ENCODE measurements around the gene STX8.

Gene STX8

DNA sequence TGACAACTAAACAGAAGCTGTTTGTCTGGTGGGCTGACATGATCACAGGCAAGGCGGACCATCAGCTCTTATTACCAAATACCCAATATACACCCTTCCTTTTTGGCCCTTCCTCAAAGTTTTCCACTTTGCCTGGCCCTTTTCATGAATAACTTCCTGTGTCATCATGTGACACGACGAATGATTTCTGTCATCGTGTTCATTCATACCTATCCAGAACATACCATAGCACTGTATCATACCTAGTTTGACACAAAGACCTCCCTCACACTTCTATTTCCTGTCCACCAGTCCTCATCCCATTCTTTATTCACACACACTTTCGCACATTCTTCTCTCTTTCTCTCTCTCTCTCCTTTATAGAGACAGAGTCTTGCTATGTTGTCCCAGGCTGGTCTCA, 131.8 kb downstream of the STX8 start:
- no peak for DNase-seq (ENCODE audit: low read depth in 2 of 2)

DNA sequence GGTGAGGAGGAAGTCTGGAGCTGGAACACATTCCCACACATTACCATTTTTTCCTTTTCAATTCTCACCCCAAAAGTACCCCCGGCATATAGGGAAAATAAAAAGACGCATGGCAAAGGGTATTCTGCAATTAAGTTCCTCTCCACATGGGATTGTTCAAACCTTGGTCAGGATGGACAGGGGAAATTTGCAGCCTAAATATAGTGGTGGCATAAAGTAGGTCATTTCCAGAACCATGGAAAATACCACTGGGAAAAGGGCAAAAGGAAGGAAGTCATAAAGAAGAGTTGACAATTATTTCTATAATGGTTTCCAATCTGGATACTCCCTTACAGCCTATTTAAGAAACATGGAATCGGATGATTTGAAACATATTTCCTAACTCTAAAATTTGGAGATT, 135.8 kb downstream of the STX8 start:
- no peak for DNase-seq (ENCODE audit: low read depth in 2 of 2)

DNA sequence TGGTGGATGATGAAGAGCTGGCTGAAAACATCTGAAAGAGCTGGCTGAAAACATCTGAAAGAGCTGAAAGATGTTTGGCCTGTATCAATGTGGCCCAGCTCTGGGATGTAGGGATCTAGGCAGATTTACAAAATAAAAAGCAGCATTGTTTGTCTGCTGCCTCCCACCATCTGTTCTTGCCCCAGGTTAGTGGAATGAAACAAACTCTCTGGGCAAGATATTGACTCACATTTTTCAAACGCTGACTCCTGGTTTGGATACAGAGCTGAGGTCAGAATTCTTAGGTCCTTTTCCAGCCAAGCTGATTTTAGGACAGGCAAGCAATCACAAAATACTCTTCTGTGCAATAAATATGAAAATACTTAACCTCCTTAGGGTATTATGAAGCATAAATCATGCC, 139.0 kb downstream of the STX8 start:
- no peak for DNase-seq (ENCODE audit: low read depth in 2 of 2)

DNA sequence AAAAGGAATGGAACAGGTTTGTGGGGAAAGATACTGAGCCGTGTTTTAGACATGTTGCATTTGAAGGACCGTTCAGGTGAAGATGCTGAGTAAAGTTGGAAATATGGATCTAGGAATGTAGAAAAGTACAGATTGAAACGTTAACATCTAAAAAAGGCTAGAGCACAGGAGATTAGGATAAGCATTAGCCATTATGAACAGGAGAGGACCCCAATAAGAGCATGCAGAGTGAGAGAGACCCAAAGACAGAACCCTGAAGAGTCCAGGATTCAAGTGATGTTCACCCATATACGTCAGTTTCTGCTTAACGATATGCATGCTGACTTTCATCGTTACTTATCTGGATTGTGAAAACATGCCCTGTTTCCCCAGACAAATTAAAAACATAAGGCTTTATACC, 140.5 kb downstream of the STX8 start:
- DNase-seq (ENCODE audit: low read depth in 2 of 2) = no peak

DNA sequence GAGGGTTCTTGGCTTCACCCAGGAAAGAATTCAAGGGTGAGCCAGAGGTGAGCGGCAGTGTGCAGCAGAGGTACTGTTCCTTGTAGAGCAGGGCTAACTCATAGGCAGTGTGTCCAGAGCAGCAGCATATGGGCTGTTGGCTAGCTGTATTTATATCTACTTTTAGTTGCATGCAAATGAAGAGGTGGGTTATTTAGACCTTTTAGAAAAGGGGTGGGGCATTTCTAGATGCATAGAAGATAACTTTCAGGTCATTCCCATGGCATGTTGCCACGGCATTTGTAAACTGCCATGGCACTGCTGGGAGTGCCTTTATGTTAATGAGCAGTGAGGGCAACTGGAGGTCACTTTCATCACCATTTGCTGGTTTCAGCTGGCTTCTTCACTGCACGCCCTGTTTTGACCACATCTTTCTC, 141.0 kb downstream of the STX8 start:
- no peak for DNase-seq (ENCODE audit: low read depth in 2 of 2)

DNA sequence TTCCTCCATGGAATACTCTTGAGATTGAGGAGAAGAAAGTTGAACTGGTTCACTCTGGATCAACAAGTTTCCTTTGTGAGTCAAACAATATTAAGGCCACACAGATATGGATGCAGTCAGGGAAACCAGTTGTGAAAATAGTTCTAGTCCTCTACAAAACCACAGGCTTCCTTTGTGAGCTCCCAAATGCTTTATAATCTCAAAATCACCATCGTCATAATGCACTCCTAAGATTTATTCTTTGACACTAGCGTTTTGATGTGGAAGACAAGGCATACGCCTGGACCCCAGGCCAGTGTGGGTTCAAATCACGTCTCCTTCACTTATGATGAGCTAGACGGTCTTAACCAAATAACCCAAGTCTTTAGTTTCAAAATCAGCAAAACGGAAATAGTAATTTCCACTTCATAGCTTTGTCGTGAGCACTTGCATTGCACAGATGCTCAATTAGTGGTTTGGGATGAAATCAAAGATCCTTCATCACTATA, 142.6 kb downstream of the STX8 start:
- no peak for DNase-seq (ENCODE audit: low read depth in 2 of 2)

DNA sequence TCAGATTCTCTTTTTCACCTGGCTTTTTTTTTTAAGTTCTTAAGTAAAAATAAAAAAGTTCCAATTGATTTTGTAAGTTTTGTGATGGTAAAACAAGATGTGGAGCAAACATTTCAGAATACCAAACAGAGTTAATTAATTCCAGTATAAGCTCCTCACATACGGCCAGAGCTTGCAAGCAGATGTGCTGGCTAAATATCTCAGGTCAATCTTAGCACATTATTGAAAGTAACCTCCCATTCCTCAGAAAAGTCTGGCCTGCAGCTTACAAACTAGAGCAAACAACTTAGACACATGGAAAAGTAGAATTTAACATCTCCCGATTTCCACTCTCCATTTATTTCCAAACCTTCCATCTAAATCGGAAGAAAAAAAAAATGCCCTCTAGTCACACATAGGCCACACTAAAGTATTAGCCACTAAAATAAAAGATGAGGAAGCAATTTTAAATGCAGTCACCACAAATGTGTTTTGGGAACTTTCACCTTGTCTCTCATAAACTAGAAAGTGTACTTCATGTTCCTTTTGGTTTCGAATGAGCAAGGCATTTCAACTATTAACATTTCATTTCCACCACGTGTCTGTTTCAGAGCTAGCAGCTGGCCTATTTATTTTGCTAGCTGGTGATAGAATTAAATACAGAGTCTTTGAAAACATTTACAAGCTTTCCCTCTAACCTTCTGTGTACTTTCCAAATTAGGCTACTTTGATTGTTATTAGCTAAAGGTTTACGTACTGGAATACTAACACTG, 143.3 kb downstream of the STX8 start:
- no peak for DNase-seq (ENCODE audit: low read depth in 2 of 2)

DNA sequence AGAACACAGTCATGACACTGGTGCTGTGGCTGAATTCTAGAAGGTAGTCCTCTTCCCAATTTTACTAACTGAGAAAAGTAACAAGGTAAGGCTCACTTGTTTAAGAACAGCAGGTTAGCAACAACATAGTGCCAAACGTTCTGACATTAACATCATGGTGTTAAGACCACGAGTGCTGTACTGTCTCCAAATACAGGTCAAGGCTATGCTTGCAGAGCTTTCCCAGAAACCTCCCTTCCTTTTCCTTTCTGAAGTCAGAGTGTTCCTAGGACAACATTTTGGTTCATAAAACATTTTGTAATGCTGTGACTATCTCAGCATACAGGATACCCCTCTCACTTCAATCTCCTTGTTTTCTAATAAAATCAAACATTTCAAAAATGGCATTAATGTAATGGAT, 144.0 kb downstream of the STX8 start:
- DNase-seq (ENCODE audit: low read depth in 2 of 2) = no peak

DNA sequence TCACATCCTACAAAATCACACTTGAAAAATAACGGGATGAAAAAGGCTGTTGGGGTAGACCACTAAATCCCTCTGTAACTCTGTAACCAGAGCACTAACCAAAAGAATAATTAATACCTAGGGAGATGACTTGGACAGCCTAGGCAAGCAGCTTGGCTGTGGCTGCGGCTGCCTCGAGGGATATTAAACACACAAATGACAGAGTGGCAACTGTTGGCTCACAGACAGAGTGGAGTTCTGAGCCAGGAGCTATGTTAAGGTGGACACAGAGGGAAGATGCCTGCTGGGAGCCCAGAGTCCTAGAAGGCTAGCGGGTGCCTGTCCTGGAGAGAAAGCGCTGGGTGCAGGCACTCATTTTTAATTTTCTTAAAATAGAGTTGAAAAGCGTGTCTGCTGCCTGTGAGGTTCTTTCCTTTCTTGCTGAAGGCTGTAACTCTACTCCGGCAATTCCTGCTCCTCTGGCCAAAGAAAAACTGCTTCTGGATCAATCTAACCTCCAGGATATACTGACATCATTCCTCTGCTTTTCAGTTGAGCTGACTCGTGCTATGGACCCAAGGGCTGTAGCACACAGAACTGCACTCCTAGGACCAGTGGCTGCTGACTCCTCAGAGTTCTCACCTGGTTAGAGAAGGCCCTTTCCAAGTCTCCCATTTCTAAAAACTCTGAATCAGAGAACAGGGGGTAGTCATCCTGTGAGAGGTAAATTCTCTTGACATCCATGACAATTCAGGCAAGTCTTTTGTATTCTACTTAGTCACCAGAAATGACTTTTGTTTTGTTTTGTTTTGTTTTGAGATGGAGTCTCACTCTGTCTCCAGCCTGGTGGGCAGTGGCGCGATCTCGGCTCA, 147.9 kb downstream of the STX8 start:
- DNase-seq (ENCODE audit: low read depth in 2 of 2) = no peak

DNA sequence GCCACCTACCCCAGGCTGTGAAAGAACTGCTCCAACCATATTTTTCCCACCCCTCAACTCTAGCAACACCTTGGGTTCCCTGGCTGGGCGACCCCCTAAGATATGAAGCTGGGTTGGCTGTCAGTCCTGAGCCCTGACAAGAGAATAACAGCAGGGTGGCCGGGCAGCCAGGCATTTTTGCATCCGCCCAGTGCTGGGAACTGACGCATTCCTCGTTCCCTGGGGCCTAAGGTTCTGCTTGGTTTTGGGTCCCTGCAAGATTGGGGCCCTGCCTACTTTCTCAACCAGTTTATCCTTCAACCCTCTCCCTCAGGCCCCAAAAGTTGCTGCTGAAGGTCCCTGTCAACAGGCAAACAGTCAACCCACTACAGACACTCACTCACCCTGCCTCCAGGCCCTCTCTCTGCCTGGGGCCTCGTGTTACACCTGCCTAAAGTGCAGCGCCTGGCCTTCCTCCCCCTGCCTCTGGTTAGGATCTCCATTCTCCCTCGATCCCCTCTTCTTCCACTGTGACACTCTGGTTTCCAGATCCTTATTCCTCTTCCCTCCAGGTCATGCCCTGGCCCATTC, 151.5 kb downstream of the STX8 start:
- no peak for DNase-seq (ENCODE audit: low read depth in 2 of 2)

DNA sequence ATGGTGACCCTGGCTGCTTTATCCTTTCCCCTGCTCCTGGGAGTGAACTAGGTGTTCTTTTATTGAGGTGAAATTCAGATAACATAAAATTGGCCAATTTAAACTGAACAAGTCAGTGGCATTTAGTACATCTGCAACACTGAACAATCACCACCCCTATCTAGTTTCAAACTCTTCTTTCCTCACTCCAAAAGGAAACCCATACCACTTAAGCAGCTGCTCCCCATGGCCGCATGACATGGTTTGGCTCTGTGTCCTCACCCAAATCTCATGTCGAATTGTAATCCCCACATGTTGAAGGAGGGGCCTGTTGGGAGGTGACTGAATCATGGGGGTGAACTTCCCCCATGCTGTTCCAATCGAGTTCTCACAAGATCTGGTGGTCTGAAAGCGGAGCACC, 154.1 kb downstream of the STX8 start:
- no peak for DNase-seq (ENCODE audit: low read depth in 2 of 2)

DNA sequence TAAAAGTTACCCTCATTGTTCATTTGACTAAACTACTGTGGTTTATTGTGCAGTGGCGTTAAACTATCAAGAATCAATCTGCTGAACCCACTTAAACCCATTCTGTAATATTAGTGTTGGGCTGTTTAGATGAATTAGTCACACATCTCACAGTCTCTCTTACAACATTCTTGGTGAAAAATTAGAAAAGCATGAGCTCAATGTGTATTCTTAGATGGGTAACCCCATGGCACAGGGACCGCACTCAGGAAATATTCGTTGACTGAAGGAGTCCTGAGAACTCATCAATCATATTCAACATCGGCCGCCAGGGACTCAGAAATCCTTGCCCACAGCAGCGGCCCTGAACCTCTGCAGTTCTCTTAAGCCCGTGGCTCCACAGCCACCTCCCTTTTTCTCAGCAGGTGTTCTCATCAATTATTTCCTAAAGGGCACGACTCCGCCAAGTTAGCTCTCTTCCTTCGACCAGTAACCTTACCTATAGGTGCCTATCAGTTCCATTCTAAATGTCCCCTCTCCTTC, 155.6 kb downstream of the STX8 start:
- no peak for DNase-seq (ENCODE audit: low read depth in 2 of 2)

DNA sequence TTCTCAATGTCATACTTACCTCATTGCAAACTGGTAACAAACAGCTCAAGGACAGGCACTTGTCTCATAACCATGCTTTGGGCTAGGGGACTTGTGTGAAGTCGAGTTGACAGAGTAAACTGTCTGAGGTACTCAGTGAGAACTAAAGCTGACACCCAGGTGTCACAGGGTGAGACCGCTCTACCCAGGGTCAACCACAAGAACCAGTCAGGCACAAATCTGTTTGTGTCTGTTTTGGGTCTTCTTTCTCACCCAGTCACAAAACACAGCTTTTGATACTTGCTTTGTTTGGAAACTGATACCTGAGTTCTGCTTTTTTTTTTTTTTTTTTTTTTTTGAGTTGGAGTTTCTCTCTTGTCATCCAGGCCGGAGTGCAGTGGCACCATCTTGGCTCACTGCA, 161.1 kb downstream of the STX8 start:
- DNase-seq (ENCODE audit: low read depth in 2 of 2) = no peak

DNA sequence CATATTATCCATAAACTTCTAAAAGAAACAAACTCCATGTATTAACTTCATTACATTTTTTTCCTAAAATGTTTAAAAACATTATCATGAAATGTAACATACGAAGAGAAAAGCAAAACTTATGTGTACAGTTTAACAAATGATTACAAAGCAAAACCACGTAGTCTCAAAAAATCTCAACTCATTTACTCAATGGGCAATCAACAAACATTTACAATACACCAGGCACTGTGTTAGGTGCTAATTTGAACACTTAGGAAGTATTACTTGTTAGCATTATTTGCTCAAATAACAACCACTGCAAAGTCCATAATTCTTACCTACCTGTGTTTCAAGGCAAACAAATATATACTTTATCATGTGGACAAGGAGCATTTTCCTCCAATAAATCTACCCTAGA, 164.9 kb downstream of the STX8 start:
- DNase-seq (ENCODE audit: low read depth in 2 of 2) = no peak

DNA sequence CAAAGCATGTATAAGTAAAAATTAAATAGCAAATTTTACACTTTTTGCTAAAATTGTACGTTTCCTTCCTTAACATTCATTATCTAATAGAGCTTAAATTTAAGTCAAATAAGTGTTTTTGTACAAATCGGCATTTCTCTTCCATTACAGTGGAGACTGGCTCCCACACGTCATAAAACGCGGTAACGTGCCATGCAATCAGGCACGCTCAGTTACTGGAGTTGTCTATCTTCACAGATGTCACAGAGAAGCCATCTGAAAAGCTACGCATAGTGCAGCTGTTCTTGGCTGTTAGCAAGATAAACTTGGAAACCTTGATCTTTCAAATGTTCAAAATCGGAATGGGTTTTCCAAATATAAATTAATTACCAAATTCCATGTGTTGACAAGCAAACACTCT, 165.3 kb downstream of the STX8 start:
- DNase-seq (ENCODE audit: low read depth in 2 of 2) = no peak

DNA sequence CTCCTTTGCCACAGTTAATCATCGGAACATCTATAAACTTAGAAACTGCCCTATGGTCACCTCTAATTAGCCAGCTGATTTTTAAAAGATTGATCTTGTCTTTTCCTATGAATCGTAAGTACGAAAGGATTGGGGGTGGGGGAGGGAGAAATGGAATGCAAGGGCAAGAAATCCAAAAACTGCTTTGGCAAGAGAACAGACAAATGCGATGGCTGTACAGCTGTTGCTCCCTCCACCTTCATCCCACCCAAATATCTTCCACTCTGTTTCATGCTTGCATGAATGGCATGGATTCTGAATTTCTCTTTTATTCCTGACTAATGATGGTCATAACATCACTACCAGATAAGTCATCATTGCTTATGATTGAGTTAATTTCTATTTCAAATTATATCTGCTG, 165.7 kb downstream of the STX8 start:
- no peak for DNase-seq (ENCODE audit: low read depth in 2 of 2)

DNA sequence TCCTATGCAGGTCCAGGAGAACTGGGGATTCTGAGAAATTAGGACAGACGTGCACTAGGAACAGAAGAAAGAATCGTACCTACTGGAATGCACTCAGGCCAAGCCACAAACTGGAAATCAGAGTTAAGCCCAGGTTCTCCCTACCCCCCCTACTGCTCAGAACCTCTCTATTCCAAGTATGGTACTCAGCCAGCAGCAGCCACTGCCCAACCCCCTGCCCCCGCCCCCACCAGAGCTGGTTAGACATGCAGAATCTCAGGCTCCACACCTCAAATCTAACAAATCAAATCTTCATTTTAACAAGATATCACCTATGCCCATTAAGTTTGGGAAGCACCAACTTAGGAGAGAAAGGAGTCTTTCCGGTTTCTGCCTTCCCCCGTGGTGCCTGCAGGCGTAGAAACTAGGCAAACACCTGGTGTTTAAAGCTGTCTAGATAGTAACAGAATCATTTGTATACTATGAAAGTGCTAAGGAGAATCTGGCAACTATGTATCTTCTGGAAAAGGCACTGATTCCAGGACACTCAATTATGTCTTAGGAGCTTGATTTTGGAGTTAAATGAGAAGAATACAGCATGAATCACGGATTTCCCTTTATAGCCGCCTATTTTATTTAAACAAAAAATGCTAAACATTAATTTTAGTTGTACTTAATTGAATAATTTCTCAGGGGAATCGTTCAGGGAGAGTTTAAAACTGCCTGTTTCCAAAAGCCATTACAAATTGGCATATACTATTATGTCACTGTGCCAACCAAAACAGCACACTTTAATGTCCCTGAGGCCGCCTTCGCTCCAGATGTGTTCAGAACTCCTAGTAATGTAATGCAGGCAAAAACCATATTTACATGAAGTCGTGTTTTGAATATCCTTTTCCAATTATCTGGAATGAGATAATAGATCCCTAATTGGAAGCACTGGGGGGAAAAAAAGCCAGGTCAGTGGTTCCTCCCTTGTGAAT, 166.5 kb downstream of the STX8 start:
- DNase-seq (ENCODE audit: low read depth in 2 of 2) = no peak

DNA sequence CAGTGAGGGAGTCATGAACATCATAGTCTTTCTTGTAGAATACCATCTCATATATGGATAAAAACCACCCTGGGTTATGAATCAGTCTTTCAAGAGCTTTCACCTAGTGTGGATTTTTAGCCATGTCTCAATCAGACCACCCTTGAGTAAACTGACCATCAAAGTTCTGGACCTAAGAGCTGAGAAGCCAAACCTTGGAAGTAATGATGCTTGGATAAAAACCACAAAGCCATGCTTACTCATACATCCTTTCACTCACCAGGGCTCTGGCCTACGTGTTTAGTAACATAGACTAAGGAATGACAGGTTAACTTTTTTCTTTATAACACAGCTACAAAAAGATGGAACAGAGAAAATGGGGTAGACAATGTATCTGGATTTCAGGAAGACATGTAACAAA, 167.2 kb downstream of the STX8 start:
- DNase-seq (ENCODE audit: low read depth in 2 of 2) = no peak

DNA sequence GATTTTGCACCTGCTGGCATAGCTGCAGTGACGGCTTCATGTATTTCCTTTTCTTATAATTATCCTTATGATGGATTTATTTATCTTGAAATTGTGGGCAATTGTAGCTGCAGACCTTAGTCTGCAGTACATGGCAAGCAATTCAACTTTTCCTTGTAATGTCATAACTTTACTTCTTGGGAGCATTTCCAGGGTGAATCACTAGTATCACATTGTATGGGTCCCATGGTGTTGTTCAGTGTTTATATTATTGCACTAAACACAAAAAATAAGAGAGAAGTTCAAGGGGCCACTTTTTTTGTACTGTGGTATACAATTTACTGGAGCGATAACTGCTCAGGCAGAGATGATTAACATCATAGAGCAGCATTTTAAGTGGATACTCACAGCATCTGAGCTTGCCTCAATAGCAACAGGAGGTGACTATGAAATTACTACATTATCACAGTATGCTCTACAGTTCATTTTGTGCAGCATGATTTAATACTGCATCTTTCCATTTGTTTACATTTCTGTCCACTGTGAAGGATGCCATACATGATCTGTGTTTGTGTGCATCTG, 169.5 kb downstream of the STX8 start:
- DNase-seq (ENCODE audit: low read depth in 2 of 2) = no peak

DNA sequence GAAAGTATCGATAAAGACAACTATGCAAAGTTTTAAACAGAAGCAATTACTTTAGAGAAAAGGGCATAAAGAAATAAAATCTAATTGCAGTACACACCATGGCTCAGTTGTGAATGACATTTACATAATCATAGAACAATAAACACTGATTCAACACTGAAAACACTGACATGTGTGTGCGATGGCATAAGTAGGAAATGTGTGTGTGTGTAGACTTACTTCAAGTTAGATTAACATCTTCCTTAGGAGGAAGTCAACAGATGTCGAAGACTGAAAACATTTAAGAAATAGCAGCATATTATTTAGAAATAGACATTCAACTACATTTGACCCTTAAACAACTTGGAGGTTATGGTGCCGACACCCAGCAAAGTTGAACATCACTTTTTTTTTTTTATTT, 172.4 kb downstream of the STX8 start:
- DNase-seq (ENCODE audit: low read depth in 2 of 2) = no peak

DNA sequence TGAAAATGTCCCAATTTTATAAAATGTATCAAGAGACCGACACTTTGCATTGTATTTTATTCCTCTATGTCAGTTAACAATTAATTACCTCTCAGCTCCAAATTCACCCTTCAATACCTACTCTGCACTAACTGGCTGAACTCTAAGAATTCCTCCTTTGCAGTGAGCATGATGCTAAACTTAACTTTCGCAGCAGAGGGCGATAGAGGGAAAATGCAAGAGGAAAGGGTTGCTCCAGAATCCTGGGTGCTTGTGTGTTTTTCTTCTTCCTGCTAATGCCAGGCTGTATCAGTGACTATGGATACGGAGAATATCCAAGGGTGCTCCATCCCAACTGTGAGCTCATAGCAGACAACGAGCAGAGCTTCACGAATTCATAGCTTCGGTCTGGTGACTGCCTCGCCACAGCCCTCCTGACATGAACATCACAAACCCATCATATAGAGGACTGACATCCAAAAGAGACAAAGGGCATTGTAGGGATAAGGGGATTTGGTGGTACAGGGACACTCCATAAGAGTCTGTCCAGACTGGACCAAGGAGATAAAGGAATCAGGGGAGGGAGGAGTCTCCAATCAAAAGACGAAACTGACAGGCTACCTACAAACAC, 172.9 kb downstream of the STX8 start:
- DNase-seq (ENCODE audit: low read depth in 2 of 2) = no peak

Measured in stimulated activated CD4-positive, alpha-beta T cell treated with anti-CD3 and anti-CD28 coated beads, Interleukin-1b, Interleukin-23, amount 100 ng/mL, for 1 hour (primary cell).